GM19397 (cell line): ENCODE data around the gene PLG.
"Not testable (repeated sequence)": the region's sequence is repeated elsewhere in the genome, so short reads cannot be mapped to it uniquely, and the experiment has no call there.

Source experiments
- ATAC-seq: cut with Tn5 transposase; IDR thresholded peaks from one replicate; pipeline ENCODE4 v1.9.1; 2021; ENCODE audit warnings: mild to moderate bottlenecking, moderate library complexity; ENCODE audit not compliant: unreplicated experiment

Gene PLG

GRCh38 chr6:160701918-160702680 is at the start of gene PLG:
PLG (plus strand) TSS chr6:160702244; CDS start chr6:160702305, 61 bp downstream.
- ATAC-seq, result not testable (repeated sequence)

- no peak for ATAC-seq
Observed at GRCh38 chr6:160659562-160659961, 42.5 kb upstream of the PLG start.

DNA sequence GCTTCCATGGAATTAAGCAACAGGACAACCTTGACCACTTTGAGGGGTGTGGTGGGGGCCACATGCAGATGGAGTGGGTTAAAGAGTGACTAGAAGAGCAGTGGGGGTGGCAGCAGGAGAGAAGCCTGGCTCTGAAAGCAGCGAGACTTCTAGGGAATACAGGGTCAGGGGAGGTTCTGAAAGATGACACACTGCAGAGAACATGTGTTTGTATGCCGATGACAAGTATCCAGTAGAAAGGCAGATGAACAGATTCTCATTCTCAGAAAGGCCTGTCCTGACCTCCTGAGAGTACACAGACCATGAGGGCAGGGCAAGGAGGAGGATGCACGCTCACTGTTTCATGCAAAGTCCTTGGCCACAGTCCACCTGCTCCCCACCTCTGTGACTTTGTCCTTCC is 40.8 kb upstream of the PLG start:
- no peak for ATAC-seq

DNA sequence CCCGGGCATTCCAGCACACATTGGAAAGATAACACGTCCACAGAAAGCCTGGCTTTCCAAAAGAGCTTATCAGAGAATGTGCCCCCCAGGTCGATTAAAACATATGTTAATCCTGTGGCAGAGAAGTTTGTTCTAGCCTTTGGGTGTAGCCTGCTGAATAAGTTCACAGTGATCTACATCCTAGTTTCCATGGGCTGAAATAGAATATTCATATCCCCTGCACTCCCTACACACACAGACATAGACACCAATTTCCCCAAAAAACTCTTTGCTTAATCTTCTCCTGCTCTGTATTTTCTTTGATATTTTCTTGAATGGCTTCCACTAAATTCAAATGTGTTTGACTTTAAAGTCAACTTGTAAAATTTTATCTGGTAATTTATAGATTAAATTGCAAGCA is 39.6 kb upstream of the PLG start:
- no peak for ATAC-seq

GRCh38 chr6:160662842-160663241 is 39.2 kb upstream of the PLG start:
- no peak for ATAC-seq

GRCh38 chr6:160664198-160664597 is 37.8 kb upstream of the PLG start, which contains the start of gene LPA:
LPA (minus strand) TSS chr6:160664275; CDS start chr6:160664214, 61 bp downstream.
- not testable (repeated sequence) for ATAC-seq

- ATAC-seq, result peak; percentile 78
Observed at GRCh38 chr6:160667639-160668481, 34.2 kb upstream of the PLG start.

- no peak for ATAC-seq
Observed at GRCh38 chr6:160668589-160668988, 33.5 kb upstream of the PLG start.

DNA sequence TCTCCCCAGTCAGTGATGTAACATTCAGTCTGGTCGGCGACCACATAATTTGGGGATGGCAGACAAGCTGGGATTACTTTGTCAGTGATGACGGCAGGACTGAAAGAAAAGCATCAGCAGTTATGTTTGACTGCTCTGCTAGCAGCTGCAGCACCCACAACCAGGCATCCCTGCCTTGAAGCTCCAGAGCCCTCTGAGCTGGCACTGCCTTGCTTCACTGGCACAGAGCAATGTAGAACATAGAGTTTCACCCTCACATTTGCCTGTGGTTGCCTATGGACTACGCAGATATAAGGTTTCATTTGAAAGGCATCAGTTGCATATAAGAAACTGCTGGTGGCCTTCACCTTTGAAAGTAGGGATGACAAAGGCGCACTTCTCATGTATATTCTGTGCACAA is 25.6 kb upstream of the PLG start:
- ATAC-seq, result not testable (repeated sequence)

- ATAC-seq, result no peak
Observed at GRCh38 chr6:160678230-160678629, 23.8 kb upstream of the PLG start.

- no peak for ATAC-seq
Observed at GRCh38 chr6:160678744-160679401, 23.2 kb upstream of the PLG start.

DNA sequence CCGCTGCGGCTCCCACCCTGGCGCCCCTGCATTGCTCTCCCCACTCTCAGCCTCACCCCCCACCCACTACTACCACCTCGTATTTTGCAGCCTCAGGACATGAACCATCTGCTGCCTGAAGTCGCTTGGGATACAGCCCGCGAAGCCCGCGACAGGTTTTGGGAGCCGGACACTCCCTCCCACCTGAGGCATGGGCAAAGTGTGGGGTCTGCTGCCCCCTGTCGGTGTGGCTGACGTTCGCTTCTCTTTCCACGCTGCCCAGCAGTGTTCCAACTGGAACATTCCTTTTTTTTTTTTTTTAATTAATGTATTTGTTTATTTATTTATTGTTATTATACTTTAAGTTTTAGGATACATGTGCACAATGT is 22.7 kb upstream of the PLG start:
- ATAC-seq, result no peak

DNA sequence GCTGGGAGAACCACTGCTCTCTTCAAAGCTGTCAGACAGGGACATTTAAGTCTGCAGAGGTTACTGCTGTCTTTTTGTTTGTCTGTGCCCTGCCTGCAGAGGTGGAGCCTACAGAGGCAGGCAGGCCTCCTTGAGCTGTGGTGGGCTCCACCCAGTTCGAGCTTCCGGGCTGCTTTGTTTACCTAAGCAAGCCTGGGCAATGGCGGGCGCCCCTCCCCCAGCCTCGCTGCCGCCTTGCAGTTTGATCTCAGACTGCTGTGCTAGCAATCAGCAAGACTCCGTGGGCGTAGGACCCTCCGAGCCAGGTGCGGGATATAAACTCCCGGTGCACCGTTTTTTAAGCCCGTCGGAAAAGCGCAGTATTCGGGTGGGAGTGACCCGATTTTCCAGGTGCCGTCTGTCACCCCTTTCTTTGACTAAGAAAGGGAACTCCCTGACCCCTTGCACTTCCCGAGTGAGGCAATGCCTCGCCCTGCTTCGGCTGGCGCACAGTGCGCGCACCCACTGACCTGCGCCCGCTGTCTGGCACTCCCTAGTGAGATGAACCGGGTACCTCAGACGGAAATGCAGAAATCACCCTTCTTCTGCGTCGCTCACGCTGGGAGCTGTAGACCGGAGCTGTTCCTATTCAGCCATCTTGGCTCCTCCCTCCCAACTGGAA is 16.8 kb upstream of the PLG start:
- ATAC-seq, result not testable (repeated sequence)

DNA sequence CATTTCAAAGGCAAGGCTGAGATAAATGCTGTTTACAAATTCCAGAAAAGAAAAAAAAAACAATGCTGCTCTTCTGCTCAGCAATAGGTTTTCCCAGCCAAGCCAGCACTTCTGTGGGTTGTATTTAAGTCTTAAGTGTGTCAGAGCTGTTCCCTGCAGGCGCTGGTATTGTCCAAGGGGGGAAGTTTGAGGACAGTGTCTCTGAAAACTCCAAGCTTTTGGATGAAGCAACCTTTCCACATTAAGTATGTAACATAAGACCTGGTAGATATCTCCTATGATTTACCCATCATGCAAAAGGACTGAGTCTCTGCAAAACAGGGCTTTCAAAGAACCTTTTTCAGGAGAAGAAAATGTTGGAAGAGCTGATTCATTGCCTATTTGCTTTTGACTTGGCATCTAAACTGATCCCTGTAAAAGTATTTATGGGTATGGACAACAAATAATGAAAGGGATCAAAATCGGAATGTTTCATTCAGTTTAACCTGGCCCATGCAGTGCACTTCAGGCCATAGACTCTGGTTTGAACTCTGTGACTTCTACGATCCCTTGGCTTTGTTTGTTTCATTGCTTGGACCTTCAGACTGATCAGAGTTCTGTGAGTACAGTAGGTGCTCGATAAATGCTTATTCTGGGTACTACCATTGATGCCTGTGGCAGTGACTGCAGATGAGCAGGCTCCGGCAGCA is 16.1 kb upstream of the PLG start:
- no peak for ATAC-seq

DNA sequence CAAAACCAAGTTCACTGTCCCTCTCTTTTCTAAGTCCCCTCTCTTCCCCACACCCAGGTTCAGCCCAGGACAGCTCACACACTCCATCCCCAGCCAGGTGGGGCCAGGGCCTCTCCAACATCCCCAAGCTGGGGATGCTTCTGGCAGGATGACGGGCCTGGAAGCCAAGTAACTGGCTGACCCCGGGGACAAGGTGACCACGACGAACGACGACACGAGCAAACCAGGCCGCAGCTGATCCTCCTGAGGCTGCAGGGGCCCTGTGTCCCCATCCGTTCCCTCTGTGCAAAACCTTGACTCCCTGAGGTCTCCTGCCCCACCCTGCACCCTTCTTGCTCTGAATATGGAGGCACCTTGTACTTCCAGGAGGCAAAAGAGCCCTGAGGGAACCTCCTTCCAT is 11.6 kb upstream of the PLG start:
- no peak for ATAC-seq

DNA sequence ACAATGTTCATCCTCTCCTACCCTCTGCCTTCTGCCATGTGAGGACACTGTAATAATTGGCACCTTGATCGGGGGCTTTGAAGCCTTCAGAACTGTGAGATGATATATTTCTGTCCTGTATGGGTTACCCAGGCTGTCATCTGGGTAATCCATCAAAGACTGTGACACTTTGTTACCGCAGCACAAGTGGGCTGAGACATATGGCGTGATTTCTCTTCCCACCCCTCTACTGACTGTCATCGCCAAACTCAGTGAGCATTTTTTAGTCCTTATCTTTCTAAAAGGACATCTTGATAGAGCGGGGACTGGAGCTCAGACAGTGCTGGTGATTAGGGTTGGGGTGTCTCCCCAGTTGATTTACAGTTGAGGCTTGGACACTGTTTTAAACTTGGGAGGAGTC is 10.4 kb upstream of the PLG start:
- ATAC-seq, result no peak

- no peak for ATAC-seq
Observed at GRCh38 chr6:160692369-160692959, 9.6 kb upstream of the PLG start.

DNA sequence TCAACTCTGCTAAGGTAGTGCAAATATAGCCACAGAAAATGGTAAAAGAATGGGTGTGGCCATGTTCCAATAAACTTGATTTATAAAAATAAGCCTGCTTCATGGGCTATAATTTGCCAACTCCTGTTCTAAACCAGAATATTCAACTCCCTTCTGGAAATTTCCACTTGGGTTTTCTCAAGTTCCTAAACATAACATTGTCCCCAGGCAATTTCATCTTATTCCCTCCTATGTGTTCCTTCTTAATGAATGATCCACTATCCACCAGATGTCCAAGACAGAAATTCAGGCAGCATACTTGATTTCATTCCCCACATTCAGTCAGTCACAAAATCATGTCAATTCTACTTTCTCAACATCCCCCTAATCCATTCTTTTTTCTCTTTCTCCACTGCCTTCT is 7.0 kb upstream of the PLG start:
- ATAC-seq, result not testable (repeated sequence)

GRCh38 chr6:160695622-160696021 is 6.4 kb upstream of the PLG start:
- not testable (repeated sequence) for ATAC-seq

DNA sequence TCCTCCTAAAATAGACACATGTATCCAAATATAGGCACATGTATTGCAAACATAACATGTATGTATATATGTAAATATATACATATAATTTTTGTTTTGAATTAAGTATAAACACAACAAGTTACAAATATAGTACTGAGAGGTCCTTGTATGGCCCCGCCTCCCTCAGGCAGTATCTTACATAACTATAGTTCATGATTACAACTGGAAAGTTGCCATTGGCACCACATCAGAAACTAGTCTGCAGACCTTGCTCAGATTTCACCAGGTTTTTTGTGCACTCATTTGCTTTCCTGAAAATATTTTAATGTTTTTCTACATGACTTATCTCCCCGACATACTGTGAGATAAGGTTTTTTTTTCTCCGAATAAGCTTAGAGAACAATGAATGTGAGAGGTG is 5.2 kb upstream of the PLG start:
- not testable (repeated sequence) for ATAC-seq
